ENCODE measurements around the gene FLNB. TPM values are rescaled to one million over a fixed set of nuclear protein-coding genes. Genes with fewer than 3 reads are reported as not detected.
A peak's percentile ranks its signal among the peaks of the same experiment; 100 is the strongest.

FLNB gene
- total RNA-seq, 2 experiments from 2014 or later: 33.3 to 37.9 TPM

DNA sequence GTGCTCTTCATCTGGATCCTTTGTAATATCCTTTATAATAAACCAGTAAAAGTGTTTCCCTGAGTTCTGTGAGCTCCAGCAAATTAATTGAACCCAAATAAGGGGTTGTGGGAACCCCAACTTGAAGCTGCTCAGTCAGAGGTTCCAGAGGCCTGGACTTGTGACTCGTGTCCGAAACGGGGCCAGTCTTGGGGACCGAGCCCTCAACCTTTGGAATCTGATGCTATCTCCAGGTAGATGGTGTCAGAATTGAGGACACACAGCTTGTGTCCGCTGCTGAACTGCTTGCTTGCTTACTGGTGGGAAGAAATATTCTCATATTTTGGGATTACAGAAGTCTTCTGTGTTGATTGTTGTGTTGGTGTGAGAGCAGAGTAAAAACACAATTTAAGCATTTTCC, 39.7 kb upstream of the FLNB start:
- ChIA-PET POLR2A (no interaction called here), CTCF (interaction anchor here (0.6 to 0.9 kb wide), 2 partner anchors 10 to 426 kb away, joined by 3 read pairs; no protein-coding TSS in a partner anchor)
- Mint-ChIP-seq H3K4me1 (peaks cover 7% of the 10 kb centered on the region), H3K27me3 (no peaks in the 10 kb centered on the region), H3K4me3 (no peak overlapping the region), H3K27ac (no peak overlapping the region), H3K9me3 (no peaks in the 10 kb centered on the region), H3K36me3 (ENCODE audit: low read depth) (no peaks in the 10 kb centered on the region)
- DNase-seq: no peak

DNA sequence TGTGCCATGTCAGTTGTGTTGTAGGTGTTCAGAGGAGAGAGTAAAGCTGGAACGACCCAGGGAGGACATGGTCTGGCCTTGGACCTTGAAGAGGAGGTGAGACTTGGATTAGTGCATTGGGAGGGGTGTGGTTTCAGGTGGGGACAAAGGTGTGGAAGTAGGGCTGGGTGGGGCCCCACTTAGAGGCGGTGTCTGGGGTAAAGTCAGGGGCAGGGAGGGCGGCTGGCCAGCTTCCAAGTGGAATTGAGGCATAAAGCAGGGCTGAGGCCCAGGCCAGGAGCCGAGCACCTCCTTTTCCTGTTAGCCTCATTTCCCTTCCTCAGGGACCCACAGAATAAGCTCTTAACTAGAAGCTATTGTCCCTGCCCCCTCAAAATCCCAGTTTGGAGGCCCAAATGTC, 36.2 kb upstream of the FLNB start:
- CTCF ChIA-PET: interaction anchor here (1.9 to 3.6 kb wide), 2 partner anchors 10 to 36 kb away, joined by 4 to 14 read pairs; partner anchors contain the start of gene FLNB
- Mint-ChIP-seq H3K9me3 (no peaks in the 10 kb centered on the region), H3K4me3 (no peak overlapping the region), H3K4me1 (peaks cover 12% of the 10 kb centered on the region), H3K36me3 (ENCODE audit: low read depth) (no peaks in the 10 kb centered on the region), H3K27ac (no peak overlapping the region), H3K27me3 (no peaks in the 10 kb centered on the region)
- DNase-seq: no peak
- POLR2A ChIA-PET: no interaction called here

DNA sequence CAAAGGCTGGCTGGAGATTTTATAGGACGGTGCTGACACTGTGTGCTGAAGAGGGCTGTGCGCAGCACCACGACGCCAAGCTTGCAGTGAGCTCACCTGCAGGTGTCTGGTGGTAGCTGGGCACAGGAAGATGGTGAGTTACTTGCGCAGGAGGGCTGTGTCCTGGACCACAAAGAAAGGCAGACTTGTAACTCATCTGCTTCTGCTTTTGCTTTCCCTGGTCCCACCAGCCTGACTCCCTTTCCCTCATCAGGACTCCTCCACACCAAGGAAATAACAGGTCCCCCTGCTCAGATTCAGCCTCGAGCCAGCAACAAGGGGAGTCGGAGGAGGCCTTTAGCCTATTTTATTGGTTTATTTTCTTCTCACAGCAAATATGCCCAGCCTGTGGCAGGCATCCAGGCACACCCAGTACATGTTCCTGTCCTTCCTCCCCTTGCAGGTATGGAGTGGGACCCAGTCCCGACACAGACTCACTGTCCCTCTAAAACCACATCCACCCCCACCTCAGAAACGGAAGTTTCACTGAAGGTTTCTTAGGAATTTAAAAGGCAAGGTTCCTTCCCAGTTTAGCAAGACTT, 35.6 kb upstream of the FLNB start:
- Mint-ChIP-seq H3K27me3 (no peaks in the 10 kb centered on the region), H3K36me3 (ENCODE audit: low read depth) (no peaks in the 10 kb centered on the region), H3K4me1 (peaks cover 10% of the 10 kb centered on the region), H3K4me3 (no peak overlapping the region), H3K27ac (no peak overlapping the region), H3K9me3 (no peaks in the 10 kb centered on the region)
- ChIA-PET POLR2A (no interaction called here), CTCF (interaction anchor here (3.6 kb wide), 1 partner anchor 10 kb away, joined by 14 read pairs; no protein-coding TSS in a partner anchor)
- no peak for DNase-seq

DNA sequence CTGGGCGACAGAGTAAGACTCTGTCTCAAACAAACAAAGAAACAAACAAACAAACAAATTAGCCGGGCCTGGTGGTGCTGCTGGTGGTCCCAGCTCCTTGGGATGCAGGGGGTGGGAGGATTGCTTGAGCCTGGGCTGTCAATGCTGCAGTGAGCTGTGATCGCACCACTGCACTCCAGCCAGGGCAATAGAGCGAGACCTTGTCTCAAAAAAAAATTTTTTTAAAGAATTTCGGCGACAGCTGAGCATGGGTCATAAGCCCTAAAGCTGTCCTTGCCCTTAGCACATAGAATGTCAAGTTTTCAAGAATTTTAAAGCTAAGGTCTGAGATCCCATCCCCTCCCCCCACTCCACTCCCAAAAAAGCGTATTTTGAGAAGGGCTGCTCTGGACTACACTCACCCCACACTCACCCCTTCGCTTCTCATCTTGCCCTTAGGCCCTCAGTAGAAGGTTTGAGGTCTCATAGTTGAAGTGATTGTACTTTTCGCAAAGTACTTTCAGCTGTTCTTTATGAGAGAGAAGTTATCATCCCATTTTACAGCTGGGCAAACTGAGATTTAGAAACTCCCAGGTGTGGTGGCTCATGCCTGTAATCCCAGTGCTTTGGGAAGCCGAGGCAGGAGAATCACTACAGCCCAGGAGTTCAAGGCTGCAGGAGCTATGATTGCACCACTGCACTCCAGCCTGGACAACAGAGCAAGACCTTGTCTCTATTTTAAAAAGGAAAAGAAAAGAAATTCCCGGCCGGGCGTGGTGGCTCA, 34.3 kb upstream of the FLNB start:
- ChIA-PET POLR2A (interaction anchor here (1.8 kb wide), 1 partner anchor 10 kb away, joined by 7 read pairs; no protein-coding TSS in a partner anchor), CTCF (interaction anchor here (1.0 to 3.6 kb wide), 2 partner anchors 10 to 12 kb away, joined by 3 to 14 read pairs; no protein-coding TSS in a partner anchor)
- peaks cover 14% of the 10 kb centered on the region for H3K4me1 Mint-ChIP-seq
- no peak overlapping the region for H3K27ac Mint-ChIP-seq
- no peaks in the 10 kb centered on the region for H3K36me3 Mint-ChIP-seq (ENCODE audit: low read depth)
- H3K4me3 Mint-ChIP-seq: no peak overlapping the region
- H3K9me3 Mint-ChIP-seq: no peaks in the 10 kb centered on the region
- DNase-seq: no peak
- no peaks in the 10 kb centered on the region for H3K27me3 Mint-ChIP-seq

DNA sequence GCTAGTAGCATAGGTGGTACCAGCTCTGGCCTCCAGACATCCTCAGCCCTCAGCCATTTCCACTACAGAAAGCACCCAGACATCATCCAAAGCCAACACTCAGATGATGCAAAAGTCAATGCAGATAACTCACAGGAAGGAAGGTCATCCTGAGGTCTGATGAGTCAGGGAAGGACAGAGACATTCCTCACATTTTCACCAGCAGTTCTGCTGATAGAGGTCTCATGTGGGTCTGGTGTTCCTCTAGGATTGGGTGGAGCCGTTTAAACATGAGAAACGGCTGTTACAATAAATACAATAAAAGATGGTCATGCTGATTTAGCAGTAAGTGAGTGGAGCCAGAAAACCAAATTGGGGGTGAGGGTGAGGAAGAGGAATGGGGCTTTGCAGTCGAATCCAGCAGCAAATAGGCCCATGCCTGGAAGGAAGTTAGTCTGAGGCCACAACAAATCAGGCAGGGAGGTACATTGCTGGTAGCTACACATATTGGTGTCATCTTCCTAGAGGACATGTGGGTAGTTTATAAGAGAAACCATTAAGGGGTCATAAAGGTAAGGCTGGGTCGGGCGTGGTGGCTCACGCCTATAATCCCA, 33.3 kb upstream of the FLNB start:
- no peaks in the 10 kb centered on the region for H3K27me3 Mint-ChIP-seq
- no peaks in the 10 kb centered on the region for H3K36me3 Mint-ChIP-seq (ENCODE audit: low read depth)
- ChIA-PET POLR2A (interaction anchor here (0.9 to 1.8 kb wide), 2 partner anchors 9 to 34 kb away, joined by 3 to 7 read pairs; no protein-coding TSS in a partner anchor), CTCF (interaction anchor here (0.7 to 1.2 kb wide), 2 partner anchors 39 to 47 kb away, joined by 3 read pairs; no protein-coding TSS in a partner anchor)
- no peaks in the 10 kb centered on the region for H3K9me3 Mint-ChIP-seq
- no peak overlapping the region for H3K27ac Mint-ChIP-seq
- H3K4me3 Mint-ChIP-seq: no peak overlapping the region
- peaks cover 14% of the 10 kb centered on the region for H3K4me1 Mint-ChIP-seq
- DNase-seq: no peak

DNA sequence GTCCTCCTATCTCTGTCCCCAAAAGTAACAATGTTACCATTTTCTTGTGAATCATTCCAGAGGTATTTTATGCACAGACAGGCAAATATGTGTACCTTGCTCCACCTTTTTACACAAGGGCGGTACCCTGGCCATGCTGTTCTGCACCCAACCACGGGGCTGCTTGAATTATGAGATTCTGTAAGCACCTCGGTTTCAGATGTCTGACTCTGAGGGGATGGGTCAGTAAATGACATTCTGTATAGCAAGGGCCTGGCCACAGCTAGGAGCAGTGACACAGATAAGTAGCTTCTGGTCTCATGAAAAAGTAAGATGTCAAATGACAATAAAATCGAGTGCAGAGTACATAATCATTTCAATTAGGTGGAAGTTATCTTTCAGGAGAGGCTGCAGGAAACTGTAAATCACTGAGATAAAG, 30.4 kb upstream of the FLNB start:
- H3K9me3 Mint-ChIP-seq: no peaks in the 10 kb centered on the region
- H3K27ac Mint-ChIP-seq: no peak overlapping the region
- H3K27me3 Mint-ChIP-seq: no peaks in the 10 kb centered on the region
- ChIA-PET CTCF (interaction anchor here (1.6 kb wide), 1 partner anchor 15 kb away, joined by 7 read pairs; no protein-coding TSS in a partner anchor), POLR2A (no interaction called here)
- H3K4me3 Mint-ChIP-seq: no peak overlapping the region
- peaks cover 2% of the 10 kb centered on the region for H3K36me3 Mint-ChIP-seq (ENCODE audit: low read depth)
- H3K4me1 Mint-ChIP-seq: peaks cover 24% of the 10 kb centered on the region
- DNase-seq: no peak

DNA sequence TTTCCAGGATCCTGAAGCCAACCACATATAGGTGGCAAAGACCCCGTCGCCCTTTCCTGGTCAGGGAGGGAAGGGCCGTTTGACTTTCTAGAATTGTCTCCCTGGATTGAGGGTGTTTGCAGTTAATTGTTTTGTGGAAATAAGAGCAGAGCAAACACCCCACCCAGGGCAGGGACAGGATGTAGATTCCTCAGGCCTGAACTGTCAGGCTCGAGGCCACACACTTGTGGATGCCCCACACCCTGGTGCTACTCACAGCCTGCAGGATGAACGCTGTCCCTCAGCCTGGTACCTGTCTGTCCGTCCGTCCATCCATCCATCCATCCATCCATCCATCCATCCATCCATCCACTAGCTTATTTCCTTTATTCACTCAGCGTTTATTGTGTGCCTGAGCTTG, 29.9 kb upstream of the FLNB start:
- POLR2A ChIA-PET: no interaction called here
- Mint-ChIP-seq H3K27me3 (no peaks in the 10 kb centered on the region), H3K36me3 (ENCODE audit: low read depth) (peaks cover 4% of the 10 kb centered on the region), H3K4me3 (no peak overlapping the region), H3K27ac (no peak overlapping the region), H3K9me3 (no peaks in the 10 kb centered on the region), H3K4me1 (peaks cover 29% of the 10 kb centered on the region)
- CTCF ChIA-PET: interaction anchor here (1.6 kb wide), 1 partner anchor 16 kb away, joined by 7 read pairs; no protein-coding TSS in a partner anchor
- DNase-seq: no peak

DNA sequence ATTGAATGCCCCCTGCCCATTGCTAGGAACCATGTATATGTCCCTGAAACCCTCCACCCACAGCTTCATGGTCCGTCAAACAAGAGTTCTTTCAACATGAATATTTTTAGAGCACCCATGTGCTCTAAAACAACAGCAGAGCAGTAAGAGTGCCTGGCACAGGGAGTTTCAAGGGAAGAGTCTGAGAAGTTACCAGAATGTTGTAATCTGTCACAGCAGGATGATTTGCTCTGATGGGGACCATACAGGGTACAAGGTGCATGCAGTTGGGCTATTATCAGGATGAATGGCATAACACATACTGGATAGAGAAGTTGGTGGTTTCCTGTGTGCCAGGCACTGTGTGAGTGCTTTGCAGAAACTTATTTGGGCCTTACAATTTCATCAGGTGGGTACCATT, 27.8 kb upstream of the FLNB start:
- H3K4me1 Mint-ChIP-seq: peaks cover 38% of the 10 kb centered on the region
- no peak overlapping the region for H3K4me3 Mint-ChIP-seq

DNA sequence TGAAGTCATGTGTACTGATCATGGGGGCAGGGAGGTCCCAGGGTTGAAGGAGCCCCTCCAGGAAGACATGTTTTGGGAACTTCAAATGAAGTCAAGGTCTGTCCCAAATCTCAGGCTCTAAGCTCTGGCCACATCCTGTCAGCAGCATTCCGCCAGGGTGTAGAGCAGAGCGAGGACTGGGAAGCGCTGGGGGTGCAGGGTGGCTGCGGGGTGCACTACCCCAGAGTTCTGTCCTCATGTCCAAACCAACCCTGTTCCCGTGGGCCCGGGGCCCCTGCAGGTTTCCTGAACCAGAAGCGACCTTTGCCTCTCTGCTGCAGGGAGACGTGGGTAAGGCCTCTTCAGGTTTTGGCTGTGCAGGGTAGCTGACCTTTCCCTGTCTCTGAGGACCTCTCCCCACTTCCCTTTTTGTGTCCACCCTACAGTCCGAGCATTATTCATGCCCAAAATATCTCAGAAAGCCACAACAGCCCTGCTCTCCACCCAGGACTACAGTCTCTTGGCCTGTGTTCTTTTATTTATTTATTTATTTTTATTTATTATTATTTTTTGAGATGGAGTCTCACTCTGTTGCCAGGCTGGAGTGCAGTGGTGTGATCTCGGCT, 26.6 kb upstream of the FLNB start:
- Mint-ChIP-seq H3K4me1 (peaks cover 38% of the 10 kb centered on the region), H3K27me3 (no peaks in the 10 kb centered on the region), H3K4me3 (no peak overlapping the region), H3K36me3 (ENCODE audit: low read depth) (peaks cover 4% of the 10 kb centered on the region), H3K9me3 (no peaks in the 10 kb centered on the region), H3K27ac (no peak overlapping the region)
- POLR2A ChIA-PET: no interaction called here
- DNase-seq: no peak
- CTCF ChIA-PET: interaction anchor here (0.7 kb wide), 1 partner anchor 43 kb away, joined by 4 read pairs; no protein-coding TSS in a partner anchor

More for the DNA sequence above, 27.8 kb upstream of the FLNB start:
- ChIA-PET POLR2A (no interaction called here), CTCF (no interaction called here)
- Mint-ChIP-seq H3K9me3 (no peaks in the 10 kb centered on the region), H3K27ac (no peak overlapping the region), H3K27me3 (no peaks in the 10 kb centered on the region), H3K36me3 (ENCODE audit: low read depth) (peaks cover 4% of the 10 kb centered on the region)
- no peak for DNase-seq

DNA sequence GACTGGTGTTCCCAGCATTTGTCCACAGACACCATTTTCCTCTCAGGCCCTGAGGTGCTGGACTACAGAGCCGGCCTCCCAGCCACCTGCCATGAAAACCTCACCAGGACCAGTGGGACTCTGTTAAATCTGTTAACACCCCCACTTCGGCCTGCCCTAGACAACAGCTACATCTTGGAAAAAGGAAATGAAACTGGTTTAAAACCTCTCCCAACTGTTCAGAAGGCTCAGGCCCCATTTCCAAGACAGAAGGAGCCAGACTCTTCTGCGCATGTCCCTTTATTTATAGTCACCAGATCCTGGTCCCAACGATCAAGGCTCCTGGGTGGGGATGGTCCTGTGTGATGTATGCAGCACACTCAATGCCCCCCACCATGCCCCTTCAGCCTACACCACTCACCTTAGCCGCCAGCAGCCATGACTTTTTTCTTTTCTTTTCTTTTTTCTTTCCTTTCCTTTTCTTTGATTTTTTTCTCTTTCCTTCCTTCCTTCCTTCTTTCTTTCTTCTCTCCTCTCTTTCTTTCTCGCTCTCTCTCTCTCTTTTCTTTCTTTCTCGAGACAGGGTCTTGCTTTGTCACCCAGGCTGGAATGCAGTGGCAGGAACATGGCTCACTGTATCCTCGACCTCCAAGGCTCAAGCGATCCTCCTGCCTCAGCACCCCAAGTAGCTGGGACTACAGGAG, 25.5 kb upstream of the FLNB start:
- ChIA-PET CTCF (no interaction called here), POLR2A (interaction anchor here (2.1 kb wide), 1 partner anchor 8 kb away, joined by 7 read pairs; no protein-coding TSS in a partner anchor)
- DNase-seq: no peak
- no peak overlapping the region for H3K4me3 Mint-ChIP-seq
- H3K4me1 Mint-ChIP-seq: peaks cover 37% of the 10 kb centered on the region
- peaks cover 4% of the 10 kb centered on the region for H3K36me3 Mint-ChIP-seq (ENCODE audit: low read depth)
- no peaks in the 10 kb centered on the region for H3K27me3 Mint-ChIP-seq
- H3K27ac Mint-ChIP-seq: peak overlapping the region; percentile 91
- H3K9me3 Mint-ChIP-seq: no peaks in the 10 kb centered on the region

DNA sequence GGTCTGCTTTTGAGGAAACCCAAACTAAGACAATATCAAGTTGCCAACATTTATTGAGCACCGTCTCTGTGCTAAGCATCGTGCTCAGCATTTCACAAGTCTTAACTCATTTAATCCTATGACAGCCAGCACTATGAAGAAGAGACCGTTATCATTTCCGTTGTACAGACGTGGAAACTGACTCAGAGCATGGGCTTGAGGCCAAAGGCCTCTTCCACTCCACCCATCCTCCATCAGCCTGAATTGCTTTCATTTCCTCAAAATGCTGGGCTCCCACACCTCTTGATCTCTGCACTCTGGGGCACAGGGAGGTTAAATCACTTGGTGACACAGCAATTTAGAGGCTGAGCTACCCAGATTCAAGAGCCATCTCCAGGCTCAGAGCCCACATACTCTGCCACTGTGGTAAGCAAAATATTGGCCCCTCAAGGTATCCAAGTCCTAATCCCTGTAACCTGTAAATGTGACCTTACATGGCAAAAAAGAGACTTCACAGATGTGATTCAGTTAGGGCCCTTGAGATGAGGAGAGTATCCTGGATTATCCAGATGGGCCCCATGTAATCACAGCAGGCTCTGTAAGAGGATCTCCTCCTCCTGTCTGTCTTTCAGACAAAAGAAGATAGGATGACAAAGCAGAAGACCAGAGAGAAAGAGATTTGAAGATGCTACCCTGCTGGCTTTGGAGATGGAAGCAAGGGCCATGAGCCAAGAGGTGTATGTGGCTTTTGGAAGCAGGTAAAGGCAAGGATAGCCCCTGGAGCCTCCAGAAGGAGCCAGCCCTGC, 24.3 kb upstream of the FLNB start:
- H3K27me3 Mint-ChIP-seq: no peaks in the 10 kb centered on the region
- peaks cover 32% of the 10 kb centered on the region for H3K4me1 Mint-ChIP-seq
- peak; percentile 71 for DNase-seq
- no peak overlapping the region for H3K4me3 Mint-ChIP-seq
- ChIA-PET POLR2A (interaction anchor here (0.8 to 2.5 kb wide), 3 partner anchors 9 to 25 kb away, joined by 3 to 7 read pairs (median 6); no protein-coding TSS in a partner anchor), CTCF (interaction anchor here (0.7 to 2.6 kb wide), 5 partner anchors 10 to 322 kb away, joined by 3 to 11 read pairs (median 3); partner anchors contain the start of genes FLNB, HTD2 and RPP14)
- H3K27ac Mint-ChIP-seq: peak overlapping the region; percentile 91
- peaks cover 4% of the 10 kb centered on the region for H3K36me3 Mint-ChIP-seq (ENCODE audit: low read depth)
- H3K9me3 Mint-ChIP-seq: no peaks in the 10 kb centered on the region
